Heart left ventricle (tissue), 13 donors: ENCODE data around the gene CHST7.

Experiments
- CTCF ChIP-seq, 12 donors: fragments of 200-600 bp; sonication (generic) in 4 of 12; IDR thresholded peaks; one replicate each; pipeline versions ENCODE4 v1.5.0 to v1.8.0; 2018 to 2022; ENCODE audit warnings: antibody characterized with exemption in 12 of 12, mild to moderate bottlenecking in 5 of 12
- POLR2A ChIP-seq, 2 donors: fragments of 450-650 bp; IDR thresholded peaks; one replicate each; pipeline ENCODE4 v1.6.1; 2017; ENCODE audit warnings: antibody characterized with exemption in 2 of 2, mild to moderate bottlenecking in 2 of 2, moderate library complexity in 2 of 2
- donor health status: ischemic (EF 13 %, LVEDD 7.1; RV severe dilation, severe dysfunction).
- donor health status: DM: no; HTN: yes; CAD: no.
- donor health status: DM: no; HTN: no; CAD: no.
- donor health status: ischemic (EF 25% LVEDD 6.9; RV normal size, moderate dysfunction).
- donor health status: ischemic (EF 25% LVEDD 5.7; RV mildly dilated, moderate dysfunction).
- donor health status: ischemic (EF 35%, LVEDD 5.7; RV mildly dilated, moderate dysfunction).
- donor health status: nonischemic (EF 11% LVEDD 7.7; RV severe dilation, severe dysfunction).
- donor health status: DM: yes; HTN: yes; CAD: no.
- donor health status: PGD.
- donor health status: ischemic (EF 29% LVEDD 5.4; RV normal size, mild dysfunction).
- donor health status: nonischemic (EF 23%, LVEDD 6.1; RV moderate dilation, normal function).

GRCh38 chrX:46572340-46572936, 1.1 kb upstream of the CHST7 start:
- TF ChIP-seq CTCF (IDR thresholded peaks at IDR 0.05) (no peak), POLR2A (IDR thresholded peaks at IDR 0.05) (no peak)
